Measurements from ENCODE around the gene SULF2.

Gene SULF2

DNA sequence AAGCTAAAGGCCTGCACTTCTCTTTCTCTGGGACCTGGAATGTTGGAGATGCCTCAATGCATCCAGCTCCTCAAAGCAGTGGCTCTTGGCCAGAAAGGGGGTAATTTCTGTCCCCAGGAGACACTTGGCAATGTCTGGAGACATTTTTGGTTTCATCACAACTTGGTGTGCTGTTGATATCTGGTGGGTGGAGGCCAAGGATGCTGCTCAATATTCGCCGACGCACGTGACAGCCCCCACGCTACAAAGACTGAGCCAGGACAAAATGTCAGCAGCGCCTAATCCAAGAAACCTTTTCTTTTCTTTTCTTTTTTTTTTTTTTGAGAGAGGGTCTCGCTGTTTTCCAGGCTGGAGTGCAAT is 79.8 kb downstream of the SULF2 start:
- TF ChIP-seq ZBTB7A (IDR thresholded peaks at IDR 0.05; ENCODE audit: low read depth) (no peak), CEBPB (IDR thresholded peaks at IDR 0.05) (no peak), EP300 (IDR thresholded peaks at IDR 0.05; ENCODE audit: borderline replicate concordance) (no peak), FOXM1 (IDR thresholded peaks at IDR 0.05; ENCODE audit: borderline replicate concordance, low read depth) (no peak), TCF12 (IDR thresholded peaks at IDR 0.05; ENCODE audit: low read depth) (no peak), RAD21 (IDR thresholded peaks at IDR 0.05; ENCODE audit: low read depth) (no peak), TAF1 (IDR thresholded peaks at IDR 0.05; ENCODE audit: low read depth) (no peak), EGR1 (IDR thresholded peaks at IDR 0.05) (no peak), YY1 (IDR thresholded peaks at IDR 0.05; ENCODE audit: low read depth) (no peak)
- TF ChIP-seq, protein P1, sequence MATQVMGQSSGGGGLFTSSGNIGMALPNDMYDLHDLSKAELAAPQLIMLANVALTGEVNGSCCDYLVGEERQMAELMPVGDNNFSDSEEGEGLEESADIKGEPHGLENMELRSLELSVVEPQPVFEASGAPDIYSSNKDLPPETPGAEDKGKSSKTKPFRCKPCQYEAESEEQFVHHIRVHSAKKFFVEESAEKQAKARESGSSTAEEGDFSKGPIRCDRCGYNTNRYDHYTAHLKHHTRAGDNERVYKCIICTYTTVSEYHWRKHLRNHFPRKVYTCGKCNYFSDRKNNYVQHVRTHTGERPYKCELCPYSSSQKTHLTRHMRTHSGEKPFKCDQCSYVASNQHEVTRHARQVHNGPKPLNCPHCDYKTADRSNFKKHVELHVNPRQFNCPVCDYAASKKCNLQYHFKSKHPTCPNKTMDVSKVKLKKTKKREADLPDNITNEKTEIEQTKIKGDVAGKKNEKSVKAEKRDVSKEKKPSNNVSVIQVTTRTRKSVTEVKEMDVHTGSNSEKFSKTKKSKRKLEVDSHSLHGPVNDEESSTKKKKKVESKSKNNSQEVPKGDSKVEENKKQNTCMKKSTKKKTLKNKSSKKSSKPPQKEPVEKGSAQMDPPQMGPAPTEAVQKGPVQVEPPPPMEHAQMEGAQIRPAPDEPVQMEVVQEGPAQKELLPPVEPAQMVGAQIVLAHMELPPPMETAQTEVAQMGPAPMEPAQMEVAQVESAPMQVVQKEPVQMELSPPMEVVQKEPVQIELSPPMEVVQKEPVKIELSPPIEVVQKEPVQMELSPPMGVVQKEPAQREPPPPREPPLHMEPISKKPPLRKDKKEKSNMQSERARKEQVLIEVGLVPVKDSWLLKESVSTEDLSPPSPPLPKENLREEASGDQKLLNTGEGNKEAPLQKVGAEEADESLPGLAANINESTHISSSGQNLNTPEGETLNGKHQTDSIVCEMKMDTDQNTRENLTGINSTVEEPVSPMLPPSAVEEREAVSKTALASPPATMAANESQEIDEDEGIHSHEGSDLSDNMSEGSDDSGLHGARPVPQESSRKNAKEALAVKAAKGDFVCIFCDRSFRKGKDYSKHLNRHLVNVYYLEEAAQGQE (IDR thresholded peaks at IDR 0.05; ENCODE audit: low read depth): no peak
- TF ChIP-seq, protein P2, sequence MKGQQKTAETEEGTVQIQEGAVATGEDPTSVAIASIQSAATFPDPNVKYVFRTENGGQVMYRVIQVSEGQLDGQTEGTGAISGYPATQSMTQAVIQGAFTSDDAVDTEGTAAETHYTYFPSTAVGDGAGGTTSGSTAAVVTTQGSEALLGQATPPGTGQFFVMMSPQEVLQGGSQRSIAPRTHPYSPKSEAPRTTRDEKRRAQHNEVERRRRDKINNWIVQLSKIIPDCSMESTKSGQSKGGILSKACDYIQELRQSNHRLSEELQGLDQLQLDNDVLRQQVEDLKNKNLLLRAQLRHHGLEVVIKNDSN (IDR thresholded peaks at IDR 0.05): no peak
- TF ChIP-seq, protein P3, sequence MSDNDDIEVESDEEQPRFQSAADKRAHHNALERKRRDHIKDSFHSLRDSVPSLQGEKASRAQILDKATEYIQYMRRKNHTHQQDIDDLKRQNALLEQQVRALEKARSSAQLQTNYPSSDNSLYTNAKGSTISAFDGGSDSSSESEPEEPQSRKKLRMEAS (IDR thresholded peaks at IDR 0.05): no peak

DNA sequence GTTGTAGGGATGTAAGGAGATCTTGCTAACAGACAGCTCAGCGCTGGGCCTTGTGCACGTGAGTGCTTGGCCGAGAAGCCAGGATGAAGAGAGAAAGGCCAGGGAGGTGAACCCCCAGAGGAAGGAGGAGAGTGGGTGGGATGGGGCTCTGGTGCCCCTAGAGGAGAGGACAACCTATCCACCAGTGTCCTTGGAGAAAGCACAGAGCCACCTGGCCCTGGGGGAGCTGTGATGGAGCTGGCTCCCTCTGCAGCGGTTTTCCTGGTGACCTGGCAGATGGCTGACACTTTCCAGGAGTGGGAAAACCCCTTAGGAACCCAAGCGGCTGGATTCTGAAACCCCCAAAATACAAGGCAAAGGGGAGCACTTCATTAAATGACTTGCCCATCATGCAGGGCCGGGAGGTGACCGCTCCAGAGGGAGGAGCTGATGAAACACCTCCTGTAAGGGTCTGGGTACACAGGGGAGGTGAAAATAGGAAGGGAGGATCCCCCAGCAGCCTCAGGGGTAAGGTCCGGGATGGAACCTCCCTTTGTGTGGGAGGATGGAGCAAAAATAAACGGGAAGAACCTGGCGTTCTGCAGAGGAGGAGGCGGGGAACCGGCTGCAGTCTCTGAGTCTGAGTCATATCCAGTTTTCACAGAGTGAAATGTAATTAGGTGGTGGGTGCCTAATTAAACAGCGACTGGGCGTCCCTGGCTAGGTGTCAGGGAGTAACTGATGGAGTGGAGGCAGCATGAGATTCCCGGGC is 80.4 kb downstream of the SULF2 start:
- no peak for TF ChIP-seq CREB1 (IDR thresholded peaks at IDR 0.05; ENCODE audit: low read depth)
- no peak for TF ChIP-seq YY1 (IDR thresholded peaks at IDR 0.05; ENCODE audit: low read depth)
- TF ChIP-seq, protein P2 (IDR thresholded peaks at IDR 0.05): no peak
- no peak for TF ChIP-seq EP300 (IDR thresholded peaks at IDR 0.05; ENCODE audit: borderline replicate concordance)
- TF ChIP-seq, protein P3 (IDR thresholded peaks at IDR 0.05): no peak
- no peak for TF ChIP-seq NFIC (IDR thresholded peaks at IDR 0.05)
- TF ChIP-seq ZBTB7A (IDR thresholded peaks at IDR 0.05; ENCODE audit: low read depth): no peak
- TF ChIP-seq, protein P1 (IDR thresholded peaks at IDR 0.05; ENCODE audit: low read depth): no peak
- TF ChIP-seq TAF1 (IDR thresholded peaks at IDR 0.05; ENCODE audit: low read depth): no peak
- TF ChIP-seq TEAD4 (IDR thresholded peaks at IDR 0.05): no peak
- no peak for TF ChIP-seq RAD21 (IDR thresholded peaks at IDR 0.05; ENCODE audit: low read depth)

DNA sequence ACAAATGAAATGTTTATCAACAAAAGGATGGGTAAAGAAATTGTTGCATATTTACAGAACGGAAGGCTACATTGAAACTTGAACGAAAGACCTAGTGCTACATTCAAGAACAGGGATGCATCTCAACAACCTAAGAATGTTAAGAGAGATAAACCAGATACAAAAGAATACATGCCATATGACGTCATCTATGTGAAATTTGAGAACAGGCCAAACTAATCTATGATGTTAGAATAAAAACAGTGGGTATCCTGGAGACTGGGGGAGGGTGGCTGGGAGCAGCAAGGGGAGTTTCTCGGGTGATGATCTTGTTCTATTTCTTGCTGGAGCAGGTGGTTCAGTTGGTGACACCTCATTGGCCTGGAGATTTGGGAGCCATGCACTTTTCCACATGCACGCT is 81.5 kb downstream of the SULF2 start:
- TF ChIP-seq NFIC (IDR thresholded peaks at IDR 0.05) (no peak), RAD21 (IDR thresholded peaks at IDR 0.05; ENCODE audit: low read depth) (no peak), FOXM1 (IDR thresholded peaks at IDR 0.05; ENCODE audit: borderline replicate concordance, low read depth) (no peak), TEAD4 (IDR thresholded peaks at IDR 0.05) (no peak), CEBPB (IDR thresholded peaks at IDR 0.05) (no peak), TCF12 (IDR thresholded peaks at IDR 0.05; ENCODE audit: low read depth) (no peak), YY1 (IDR thresholded peaks at IDR 0.05; ENCODE audit: low read depth) (no peak), ZBTB7A (IDR thresholded peaks at IDR 0.05; ENCODE audit: low read depth) (no peak), CREB1 (IDR thresholded peaks at IDR 0.05; ENCODE audit: low read depth) (no peak), EP300 (IDR thresholded peaks at IDR 0.05; ENCODE audit: borderline replicate concordance) (no peak), EGR1 (IDR thresholded peaks at IDR 0.05) (no peak), TAF1 (IDR thresholded peaks at IDR 0.05; ENCODE audit: low read depth) (no peak)
- TF ChIP-seq, protein P1 (IDR thresholded peaks at IDR 0.05; ENCODE audit: low read depth): no peak
- TF ChIP-seq, protein P3 (IDR thresholded peaks at IDR 0.05): no peak
- TF ChIP-seq, protein P2 (IDR thresholded peaks at IDR 0.05): no peak
